Endothelial cell of umbilical vein (primary cell): Measurements from ENCODE around the gene TTLL4. TPM values are rescaled to one million over a fixed set of nuclear protein-coding genes. Genes with fewer than 3 reads are reported as not detected.

Experiments
- BruUV-seq: library from RNA; stranded (reverse); fragments of 400-500 nt; replicated peaks from 2 replicates; lab custom pipeline; 2021; lab: Mats Ljungman, UMichigan
- CTCF ChIA-PET: fragments of 300-600, 350-600 bp; sonication (Branson Sonifier 250); formaldehyde crosslinking; loops from one replicate; lab custom pipeline; 2021; ENCODE audit warnings: antibody characterized with exemption, inconsistent platforms; lab: Charles Lee
- POLR2A ChIA-PET: fragments of 300-600, 350-600 bp; sonication (Branson Sonifier 250); formaldehyde crosslinking; loops from one replicate; lab custom pipeline; 2021; ENCODE audit warnings: antibody characterized with exemption, inconsistent platforms; lab: Charles Lee
- DNase-seq: peaks from one replicate; pipeline ENCODE4 v3.0.0-alpha.2; 2011; ENCODE audit warnings: low read depth, low spot score
- FAIRE-seq: peaks from 2 replicates; lab custom pipeline; 2011; peaks lifted over from hg19 to GRCh38; lab: Jason Lieb, UNC
- H2AFZ ChIP-seq: 2 replicates; pipeline ENCODE4 v1.6.0; 2012; ENCODE audit warnings: low read depth, low read length, control low read depth, inconsistent platforms
- H3K27ac ChIP-seq: 2 replicates; pipeline ENCODE4 v1.5.1; 2011; ENCODE audit warnings: low read depth, mild to moderate bottlenecking, control low read depth, low read length, moderate library complexity; ENCODE audit not compliant: insufficient read depth
- H3K27me3 ChIP-seq, 2 experiments: 2 replicates each; pipeline versions ENCODE4 v1.6.0 to v1.6.1; 2011; ENCODE audit warnings: low read length in 2 of 2, mixed read lengths in 1 of 2; ENCODE audit not compliant: control insufficient read depth in 2 of 2, insufficient read depth in 2 of 2
- H3K36me3 ChIP-seq, 2 experiments: 2 replicates in 1 of 2; 3 replicates in 1 of 2; pipeline ENCODE4 v1.5.1; 2011; ENCODE audit warnings: low read length in 2 of 2, mild to moderate bottlenecking in 1 of 2, moderate library complexity in 1 of 2; ENCODE audit not compliant: control insufficient read depth in 2 of 2, insufficient read depth in 2 of 2; ENCODE audit errors: extremely low read depth in 1 of 2
- H3K4me1 ChIP-seq: 3 replicates; pipeline ENCODE4 v1.5.1; 2011; ENCODE audit warnings: mild to moderate bottlenecking, low read length; ENCODE audit not compliant: control insufficient read depth, insufficient read depth; ENCODE audit errors: extremely low read depth
- H3K4me2 ChIP-seq: 2 replicates; pipeline ENCODE4 v1.6.1; 2011; ENCODE audit warnings: low read length, control low read depth, mixed read lengths; ENCODE audit not compliant: insufficient read depth
- H3K4me3 ChIP-seq, 3 experiments: fragments of 200-600 bp in 1 of 3; sonication (generic), shearing (Covaris generic) in 1 of 3; replicated peaks in 1 of 3; 2 replicates each; pipeline ENCODE4 v1.5.1; 2011 to 2016; ENCODE audit warnings: control low read depth in 3 of 3, low read length in 3 of 3, mild to moderate bottlenecking in 2 of 3, inconsistent platforms in 1 of 3, low read depth in 1 of 3, moderate library complexity in 1 of 3; ENCODE audit not compliant: insufficient read depth in 1 of 3
- H3K79me2 ChIP-seq: 2 replicates; pipeline ENCODE4 v1.6.0; 2012; ENCODE audit warnings: low read length, inconsistent platforms; ENCODE audit not compliant: control insufficient read depth, insufficient read depth
- H3K9ac ChIP-seq: replicated peaks from 2 replicates; pipeline ENCODE3; 2011; ENCODE audit warnings: low read length, control low read depth; ENCODE audit not compliant: insufficient read depth; ENCODE audit errors: extremely low read depth
- H3K9me1 ChIP-seq: replicated peaks from 3 replicates; pipeline ENCODE4 v1.6.0; 2011; ENCODE audit warnings: mild to moderate bottlenecking, low read length; ENCODE audit not compliant: control insufficient read depth, insufficient read depth; ENCODE audit errors: extremely low read depth
- H3K9me3 ChIP-seq: replicated peaks from 2 replicates; pipeline ENCODE4 v1.5.1; 2012; ENCODE audit warnings: low read length, inconsistent platforms; ENCODE audit not compliant: control insufficient read depth, insufficient read depth
- H4K20me1 ChIP-seq: replicated peaks from 2 replicates; pipeline ENCODE3; 2011; ENCODE audit warnings: mild to moderate bottlenecking, low read length; ENCODE audit not compliant: control insufficient read depth, insufficient read depth; ENCODE audit errors: extremely low read depth
- CTCF ChIP-seq, 2 donors: IDR thresholded peaks; 1 replicate in 1 of 2; 2 replicates in 1 of 2; pipeline ENCODE4 v1.5.1; 2011; ENCODE audit warnings: low read length in 2 of 2, mild to moderate bottlenecking in 2 of 2, moderate library complexity in 2 of 2, control low read depth in 1 of 2, inconsistent platforms in 1 of 2, low read depth in 1 of 2; ENCODE audit not compliant: insufficient read depth in 1 of 2; ENCODE audit errors: extremely low read depth in 1 of 2
- EZH2 ChIP-seq: IDR thresholded peaks from 2 replicates; pipeline ENCODE4 v1.6.1; 2012; ENCODE audit warnings: borderline replicate concordance, low read depth, mild to moderate bottlenecking, moderate library complexity, low read length, inconsistent platforms; ENCODE audit not compliant: severe bottlenecking
- FOS ChIP-seq: IDR thresholded peaks from 2 replicates; pipeline ENCODE4 v1.6.1; 2011; ENCODE audit warnings: mild to moderate bottlenecking, low read length, moderate library complexity, borderline replicate concordance; ENCODE audit not compliant: insufficient read depth
- GATA2 ChIP-seq: IDR thresholded peaks from 2 replicates; pipeline ENCODE4 v1.7.0; 2011; ENCODE audit warnings: low read depth, mild to moderate bottlenecking, moderate library complexity, mixed read lengths, low read length; ENCODE audit not compliant: insufficient read length, insufficient read depth
- JUN ChIP-seq: IDR thresholded peaks from 2 replicates; pipeline ENCODE4 v1.6.1; 2011; ENCODE audit warnings: borderline replicate concordance, low read depth; ENCODE audit not compliant: insufficient read length, insufficient read depth
- MAX ChIP-seq: IDR thresholded peaks from 2 replicates; pipeline ENCODE4 v1.6.1; 2011; ENCODE audit not compliant: insufficient read depth, insufficient read length
- MYC ChIP-seq: IDR thresholded peaks from one replicate; pipeline ENCODE4 v1.6.1; 2011; ENCODE audit warnings: mild to moderate bottlenecking, low read depth, low read length
- POLR2A ChIP-seq: IDR thresholded peaks from 2 replicates; pipeline ENCODE4 v1.6.1; 2012; ENCODE audit warnings: low read depth, mild to moderate bottlenecking, control low read depth, low read length
- POLR2AphosphoS5 ChIP-seq: IDR thresholded peaks from 2 replicates; pipeline ENCODE4 v1.6.1; 2012; ENCODE audit warnings: low read depth, mild to moderate bottlenecking, control low read depth, low read length, moderate library complexity; ENCODE audit not compliant: insufficient read depth
- dilution Hi-C: fragments of 300-500 bp; cut with MboI; formaldehyde crosslinking; loops from one replicate; pipeline ENCODE4 v1.15.0; 2019; ENCODE audit warnings: low sequenced_read_pairs; ENCODE audit not compliant: extremely low pct_ligation_motif_present
- intact Hi-C: fragments of 100-400 bp; cut with micrococcal nuclease; formaldehyde crosslinking; loops from one replicate; pipeline ENCODE4 v1.10.0; 2022
- polyA plus RNA-seq, 4 experiments: library from polyadenylated mRNA; depleted of rRNA in 3 of 4; stranded (reverse) in 3 of 4; unstranded in 1 of 4; fragments of >200 nt; gene quantifications; 2 replicates each; pipeline versions ENCODE4 v1.2.1 to v1.2.3, GENCODE V29; 2011 to 2012; ENCODE audit warnings: missing spikeins in 1 of 4
- total RNA-seq: library from RNA; stranded (reverse); gene quantifications from 2 replicates; pipeline ENCODE4 v1.2.3, GENCODE V29; 2021

TTLL4 gene
- total and polyA plus RNA-seq, 2 donors (not counting 3 experiments of a cell fraction or from before 2014, with no cell fraction given), result 26.7 to 45.0 TPM

GRCh38 chr2:218721934-218722333 is 11.3 kb downstream of the TTLL4 start:
- no peak overlapping the region for H3K9ac ChIP-seq
- no peaks in the 10 kb centered on the region for H3K9me1 ChIP-seq
- POLR2A ChIA-PET, result no interaction called here
- no peak for TF ChIP-seq MYC
- TF ChIP-seq FOS, result no peak
- no peak for TF ChIP-seq EZH2
- TF ChIP-seq GATA2, result no peak
- no peak for TF ChIP-seq POLR2A
- TF ChIP-seq JUN, result no peak
- TF ChIP-seq MAX, result no peak
- no peak for TF ChIP-seq CTCF (IDR thresholded peaks at IDR 0.05; ENCODE audit: extremely low read depth in 1 of 2, insufficient read depth in 1 of 2, low read depth in 1 of 2, low read length in 2 of 2)
- no peak for TF ChIP-seq POLR2AphosphoS5
- no peaks in the 10 kb centered on the region for H3K27me3 ChIP-seq
- CTCF ChIA-PET, result interaction anchor here (1.4 to 3.4 kb wide), 8 partner anchors 9 to 155 kb away, joined by 3 to 38 read pairs (median 10); partner anchors contain the start of gene TTLL4
- H3K9me3 ChIP-seq, result no peaks in the 10 kb centered on the region
- peaks cover 7% of the 10 kb centered on the region for H3K4me1 ChIP-seq
- no peak overlapping the region for H3K4me3 ChIP-seq
- H2AFZ ChIP-seq, result no peak overlapping the region
- intact Hi-C loops, result no loop called here
- dilution Hi-C loops, result no loop called here
- FAIRE-seq (no peak), DNase-seq (no peak)
- H3K79me2 ChIP-seq, result peaks cover 78% of the 10 kb centered on the region
- H4K20me1 ChIP-seq, result no peaks in the 10 kb centered on the region
- no peak overlapping the region for H3K27ac ChIP-seq
- no TSS peak for BruUV-seq
- H3K36me3 ChIP-seq, result peaks cover 0 to 2% of the 10 kb centered on the region in 2 experiments
- no peak overlapping the region for H3K4me2 ChIP-seq
